LNCaP clone FGC (cell line): ENCODE measurements around the gene PEX14.
"Not testable (repeated sequence)": the region's sequence is repeated elsewhere in the genome, so short reads cannot be mapped to it uniquely, and the experiment has no call there.

Experiments used
- DNase-seq: peaks from one replicate; pipeline ENCODE4 v3.0.0-alpha.2; 2011; ENCODE audit warnings: low read depth
- H3K4me3 ChIP-seq: 2 replicates; pipeline ENCODE4 v1.5.1; 2011; ENCODE audit warnings: mild to moderate bottlenecking, low read depth, low read length, control low read depth
- CTCF ChIP-seq: IDR thresholded peaks from 2 replicates; pipeline ENCODE4 v1.5.1; 2012; ENCODE audit warnings: mild to moderate bottlenecking; ENCODE audit not compliant: control insufficient read depth, insufficient read depth; ENCODE audit errors: extremely low read depth

The PEX14 gene

GRCh38 chr1:10497109-10497508 lies 22.4 kb downstream of the PEX14 start:
- no peak for TF ChIP-seq CTCF
- no peak for DNase-seq
- no peak overlapping the region for H3K4me3 ChIP-seq

GRCh38 chr1:10498231-10498630 lies 23.5 kb downstream of the PEX14 start:
- DNase-seq, result no peak
- TF ChIP-seq CTCF, result no peak
- no peak overlapping the region for H3K4me3 ChIP-seq

- no peak for TF ChIP-seq CTCF
- DNase-seq, result no peak
- no peak overlapping the region for H3K4me3 ChIP-seq
These were observed 27.5 kb downstream of the PEX14 start for GRCh38 chr1:10502206-10502605.

GRCh38 chr1:10504249-10504648 lies 29.5 kb downstream of the PEX14 start:
- no peak overlapping the region for H3K4me3 ChIP-seq
- DNase-seq, result no peak
- no peak for TF ChIP-seq CTCF

GRCh38 chr1:10506046-10506676 lies 31.4 kb downstream of the PEX14 start:
- not testable (repeated sequence) for DNase-seq, H3K4me3 ChIP-seq

GRCh38 chr1:10506677-10507047 lies 31.9 kb downstream of the PEX14 start:
- no peak overlapping the region for H3K4me3 ChIP-seq
- no peak for DNase-seq
- no peak for TF ChIP-seq CTCF

GRCh38 chr1:10507111-10507879 lies 32.5 kb downstream of the PEX14 start:
- H3K4me3 ChIP-seq, result no peak overlapping the region
- TF ChIP-seq CTCF, result peak; percentile 91
- DNase-seq, result no peak
